GM12878 (cell line): Measurements from ENCODE around the gene MIS12. TPM values are rescaled to one million over a fixed set of nuclear protein-coding genes. Genes with fewer than 3 reads are reported as not detected.
A peak's percentile ranks its signal among the peaks of the same experiment; 100 is the strongest.

ENCODE experiments used
- ASH2L ChIP-seq: fragments of 300-600, 200-600 bp; sonication (generic); IDR thresholded peaks from 2 replicates; pipeline ENCODE4 v1.6.1; 2017; ENCODE audit warnings: low read depth, mild to moderate bottlenecking, borderline replicate concordance
- EP300 ChIP-seq, 2 experiments: fragments of 150-350 bp in 1 of 2; IDR thresholded peaks; 2 replicates each; pipeline ENCODE4 v1.6.1; 2011 to 2012; ENCODE audit warnings: low read depth in 2 of 2, low read length in 2 of 2, borderline replicate concordance in 1 of 2, improper control_type of control experiment in 1 of 2, inconsistent platforms in 1 of 2; ENCODE audit not compliant: control insufficient read depth in 1 of 2
- HDGF ChIP-seq: fragments of 450-650 bp; IDR thresholded peaks from 2 replicates; pipeline ENCODE4 v1.6.1; 2016; ENCODE audit warnings: antibody characterized with exemption
- POLR2A ChIP-seq: IDR thresholded peaks from 2 replicates; pipeline ENCODE4 v1.6.1; 2011; ENCODE audit warnings: low read depth, mild to moderate bottlenecking, low read length
- POU2F2 ChIP-seq: IDR thresholded peaks from 3 replicates; pipeline ENCODE4 v1.6.1; 2011; ENCODE audit warnings: low read depth, mild to moderate bottlenecking, low read length, borderline replicate concordance
- RB1 ChIP-seq: fragments of 450-650 bp; formaldehyde crosslinking; IDR thresholded peaks from 2 replicates; pipeline ENCODE4 v1.6.1; 2017; ENCODE audit warnings: mild to moderate bottlenecking, borderline replicate concordance
- RBBP5 ChIP-seq: fragments of 200-600 bp; sonication (generic); conservative IDR thresholded peaks from 2 replicates; pipeline ENCODE4 v1.6.1; 2016
- SMARCA5 ChIP-seq: fragments of 450-650 bp; IDR thresholded peaks from 2 replicates; pipeline ENCODE4 v1.6.1; 2017; ENCODE audit warnings: mild to moderate bottlenecking
- SREBF1 ChIP-seq: IDR thresholded peaks from 2 replicates; pipeline ENCODE4 v1.6.1; 2012; ENCODE audit warnings: mild to moderate bottlenecking, low read length
- SREBF2 ChIP-seq: IDR thresholded peaks from 2 replicates; pipeline ENCODE4 v1.6.1; 2012; ENCODE audit warnings: mild to moderate bottlenecking, low read length
- TCF3 ChIP-seq: IDR thresholded peaks from 2 replicates; pipeline ENCODE4 v1.6.1; 2012; ENCODE audit warnings: low read depth, mild to moderate bottlenecking, low read length, borderline replicate concordance; ENCODE audit not compliant: insufficient read depth
- YY1 ChIP-seq: IDR thresholded peaks from 2 replicates; pipeline ENCODE4 v1.6.1; 2011; ENCODE audit warnings: low read depth, mild to moderate bottlenecking, low read length
- ZBED1 ChIP-seq: IDR thresholded peaks from 2 replicates; pipeline ENCODE4 v1.6.1; 2016; ENCODE audit warnings: borderline replicate concordance
- ZNF207 ChIP-seq: fragments of 450-650 bp; IDR thresholded peaks from 2 replicates; pipeline ENCODE4 v1.6.1; 2014; ENCODE audit warnings: antibody characterized with exemption, mild to moderate bottlenecking, borderline replicate concordance
- polyA plus RNA-seq, 11 experiments: library from polyadenylated mRNA; depleted of rRNA in 4 of 11; unstranded in 6 of 11; stranded (reverse) in 5 of 11; fragments of >200 nt; fragmentation: Nextera tagmentation in 4 of 11; fragmentation: Illumina TruSeq in 1 of 11; extraction: Ambion mirVana in 4 of 11; extraction: Trizol in 1 of 11; gene quantifications; 1 replicate in 1 of 11; 2 replicates in 10 of 11; pipeline versions ENCODE4 v1.2.1 to v1.2.3, GENCODE V29; 2011 to 2016; ENCODE audit warnings: inconsistent platforms in 2 of 11, missing spikeins in 2 of 11, low read depth in 1 of 11
- total RNA-seq, 4 experiments: library from RNA; depleted of rRNA in 3 of 4; stranded (reverse); fragments of >200 nt in 3 of 4; fragmentation: Illumina TruSeq in 1 of 4; extraction: Trizol in 1 of 4; gene quantifications; 2 replicates each; pipeline versions ENCODE4 v1.2.1 to v1.2.3, GENCODE V29; 2013 to 2021
- TF ChIP-seq, protein P1 (sequence below): fragments of 450-650 bp; IDR thresholded peaks from 2 replicates; pipeline ENCODE4 v1.6.1; 2016; ENCODE audit warnings: mild to moderate bottlenecking, moderate library complexity, borderline replicate concordance
- TF ChIP-seq, protein P2 (sequence below): IDR thresholded peaks from 2 replicates; pipeline ENCODE4 v1.6.1; 2012; ENCODE audit warnings: mild to moderate bottlenecking, low read depth, low read length
- TF ChIP-seq, protein P3 (sequence below): IDR thresholded peaks from 2 replicates; pipeline ENCODE4 v1.6.1; 2011; ENCODE audit warnings: low read depth, mild to moderate bottlenecking, low read length, moderate library complexity, borderline replicate concordance; ENCODE audit errors: extremely low read depth
- TF ChIP-seq, protein P4 (sequence below): fragments of 450-650 bp; IDR thresholded peaks from 2 replicates; pipeline ENCODE4 v1.6.1; 2016; ENCODE audit warnings: mild to moderate bottlenecking
- TF ChIP-seq, protein P5 (sequence below): fragments of 450-650 bp; IDR thresholded peaks from 2 replicates; pipeline ENCODE4 v1.6.1; 2017; ENCODE audit warnings: low read depth, mild to moderate bottlenecking, moderate library complexity

Gene MIS12
- total and polyA plus RNA-seq, 10 of the 15 experiments (the other 5 are each of a cell fraction or from before 2014, with no cell fraction given): 19.8 to 34.2 (median 25.0) TPM

DNA sequence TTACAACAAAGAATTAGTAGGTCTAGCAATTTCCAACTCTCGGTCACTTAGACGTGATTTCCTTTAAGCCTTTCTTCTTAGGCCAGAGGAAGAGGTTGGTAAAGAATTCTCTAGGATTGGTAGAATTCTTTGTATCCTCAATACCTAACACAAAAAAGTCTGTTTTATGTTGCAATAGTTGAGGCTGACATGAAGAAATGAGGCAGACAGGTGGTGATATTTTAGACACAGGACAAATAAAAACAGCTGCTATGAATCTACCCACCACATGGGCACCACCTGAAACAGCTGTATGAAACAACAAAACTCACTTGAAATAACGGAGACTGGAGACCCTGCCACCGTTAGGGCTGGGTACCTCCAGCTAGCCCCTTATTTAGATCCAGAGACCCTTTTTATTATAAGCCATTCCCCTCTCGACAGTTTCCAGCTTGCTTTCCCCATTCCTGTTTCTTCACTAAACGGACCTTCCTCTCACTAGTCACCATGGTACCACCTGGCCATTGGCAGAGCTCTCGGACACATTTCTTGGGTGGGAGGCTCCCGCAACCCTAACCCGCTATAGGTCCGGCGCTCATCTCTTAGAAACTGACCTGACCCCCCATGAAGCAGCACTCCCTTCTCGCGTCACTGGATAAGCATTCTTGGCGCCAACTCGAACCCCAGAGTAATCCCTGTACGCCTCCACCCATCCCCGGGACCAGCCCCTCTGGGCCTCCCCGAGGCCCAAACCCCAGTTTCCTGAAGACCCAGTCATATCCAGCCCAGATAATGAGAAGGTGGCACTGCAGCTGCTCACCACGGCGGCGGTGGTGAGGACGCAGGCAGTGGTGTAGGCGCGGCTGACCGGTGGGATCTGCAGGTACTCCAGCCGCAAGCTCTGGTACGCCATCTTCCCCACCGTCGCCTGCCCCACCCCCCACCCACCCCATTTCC is 828 bp upstream of the MIS12 start, which contains the start of gene DERL2 (continued):
- TF ChIP-seq, protein P1, sequence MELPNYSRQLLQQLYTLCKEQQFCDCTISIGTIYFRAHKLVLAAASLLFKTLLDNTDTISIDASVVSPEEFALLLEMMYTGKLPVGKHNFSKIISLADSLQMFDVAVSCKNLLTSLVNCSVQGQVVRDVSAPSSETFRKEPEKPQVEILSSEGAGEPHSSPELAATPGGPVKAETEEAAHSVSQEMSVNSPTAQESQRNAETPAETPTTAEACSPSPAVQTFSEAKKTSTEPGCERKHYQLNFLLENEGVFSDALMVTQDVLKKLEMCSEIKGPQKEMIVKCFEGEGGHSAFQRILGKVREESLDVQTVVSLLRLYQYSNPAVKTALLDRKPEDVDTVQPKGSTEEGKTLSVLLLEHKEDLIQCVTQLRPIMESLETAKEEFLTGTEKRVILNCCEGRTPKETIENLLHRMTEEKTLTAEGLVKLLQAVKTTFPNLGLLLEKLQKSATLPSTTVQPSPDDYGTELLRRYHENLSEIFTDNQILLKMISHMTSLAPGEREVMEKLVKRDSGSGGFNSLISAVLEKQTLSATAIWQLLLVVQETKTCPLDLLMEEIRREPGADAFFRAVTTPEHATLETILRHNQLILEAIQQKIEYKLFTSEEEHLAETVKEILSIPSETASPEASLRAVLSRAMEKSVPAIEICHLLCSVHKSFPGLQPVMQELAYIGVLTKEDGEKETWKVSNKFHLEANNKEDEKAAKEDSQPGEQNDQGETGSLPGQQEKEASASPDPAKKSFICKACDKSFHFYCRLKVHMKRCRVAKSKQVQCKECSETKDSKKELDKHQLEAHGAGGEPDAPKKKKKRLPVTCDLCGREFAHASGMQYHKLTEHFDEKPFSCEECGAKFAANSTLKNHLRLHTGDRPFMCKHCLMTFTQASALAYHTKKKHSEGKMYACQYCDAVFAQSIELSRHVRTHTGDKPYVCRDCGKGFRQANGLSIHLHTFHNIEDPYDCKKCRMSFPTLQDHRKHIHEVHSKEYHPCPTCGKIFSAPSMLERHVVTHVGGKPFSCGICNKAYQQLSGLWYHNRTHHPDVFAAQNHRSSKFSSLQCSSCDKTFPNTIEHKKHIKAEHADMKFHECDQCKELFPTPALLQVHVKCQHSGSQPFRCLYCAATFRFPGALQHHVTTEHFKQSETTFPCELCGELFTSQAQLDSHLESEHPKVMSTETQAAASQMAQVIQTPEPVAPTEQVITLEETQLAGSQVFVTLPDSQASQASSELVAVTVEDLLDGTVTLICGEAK: no peak
- TF ChIP-seq YY1 (peak; percentile 92), POLR2A (peak; percentile 72), SREBF1 (no peak), RBBP5 (no peak), POU2F2 (no peak), EP300 (IDR thresholded peaks at IDR 0.05; ENCODE audit: borderline replicate concordance in 1 of 2, control insufficient read depth in 1 of 2, low read depth in 2 of 2, low read length in 2 of 2) (no peak), ZBED1 (no peak), RB1 (no peak), HDGF (no peak), SMARCA5 (0 out of 2 replicates have a peak, but pooled peaks have one; percentile 17), ZNF207 (no peak), SREBF2 (no peak), ASH2L (no peak), TCF3 (no peak)
- TF ChIP-seq, protein P2, sequence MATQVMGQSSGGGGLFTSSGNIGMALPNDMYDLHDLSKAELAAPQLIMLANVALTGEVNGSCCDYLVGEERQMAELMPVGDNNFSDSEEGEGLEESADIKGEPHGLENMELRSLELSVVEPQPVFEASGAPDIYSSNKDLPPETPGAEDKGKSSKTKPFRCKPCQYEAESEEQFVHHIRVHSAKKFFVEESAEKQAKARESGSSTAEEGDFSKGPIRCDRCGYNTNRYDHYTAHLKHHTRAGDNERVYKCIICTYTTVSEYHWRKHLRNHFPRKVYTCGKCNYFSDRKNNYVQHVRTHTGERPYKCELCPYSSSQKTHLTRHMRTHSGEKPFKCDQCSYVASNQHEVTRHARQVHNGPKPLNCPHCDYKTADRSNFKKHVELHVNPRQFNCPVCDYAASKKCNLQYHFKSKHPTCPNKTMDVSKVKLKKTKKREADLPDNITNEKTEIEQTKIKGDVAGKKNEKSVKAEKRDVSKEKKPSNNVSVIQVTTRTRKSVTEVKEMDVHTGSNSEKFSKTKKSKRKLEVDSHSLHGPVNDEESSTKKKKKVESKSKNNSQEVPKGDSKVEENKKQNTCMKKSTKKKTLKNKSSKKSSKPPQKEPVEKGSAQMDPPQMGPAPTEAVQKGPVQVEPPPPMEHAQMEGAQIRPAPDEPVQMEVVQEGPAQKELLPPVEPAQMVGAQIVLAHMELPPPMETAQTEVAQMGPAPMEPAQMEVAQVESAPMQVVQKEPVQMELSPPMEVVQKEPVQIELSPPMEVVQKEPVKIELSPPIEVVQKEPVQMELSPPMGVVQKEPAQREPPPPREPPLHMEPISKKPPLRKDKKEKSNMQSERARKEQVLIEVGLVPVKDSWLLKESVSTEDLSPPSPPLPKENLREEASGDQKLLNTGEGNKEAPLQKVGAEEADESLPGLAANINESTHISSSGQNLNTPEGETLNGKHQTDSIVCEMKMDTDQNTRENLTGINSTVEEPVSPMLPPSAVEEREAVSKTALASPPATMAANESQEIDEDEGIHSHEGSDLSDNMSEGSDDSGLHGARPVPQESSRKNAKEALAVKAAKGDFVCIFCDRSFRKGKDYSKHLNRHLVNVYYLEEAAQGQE: no peak
- TF ChIP-seq, protein P3, sequence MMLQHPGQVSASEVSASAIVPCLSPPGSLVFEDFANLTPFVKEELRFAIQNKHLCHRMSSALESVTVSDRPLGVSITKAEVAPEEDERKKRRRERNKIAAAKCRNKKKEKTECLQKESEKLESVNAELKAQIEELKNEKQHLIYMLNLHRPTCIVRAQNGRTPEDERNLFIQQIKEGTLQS: no peak
- TF ChIP-seq, protein P4, sequence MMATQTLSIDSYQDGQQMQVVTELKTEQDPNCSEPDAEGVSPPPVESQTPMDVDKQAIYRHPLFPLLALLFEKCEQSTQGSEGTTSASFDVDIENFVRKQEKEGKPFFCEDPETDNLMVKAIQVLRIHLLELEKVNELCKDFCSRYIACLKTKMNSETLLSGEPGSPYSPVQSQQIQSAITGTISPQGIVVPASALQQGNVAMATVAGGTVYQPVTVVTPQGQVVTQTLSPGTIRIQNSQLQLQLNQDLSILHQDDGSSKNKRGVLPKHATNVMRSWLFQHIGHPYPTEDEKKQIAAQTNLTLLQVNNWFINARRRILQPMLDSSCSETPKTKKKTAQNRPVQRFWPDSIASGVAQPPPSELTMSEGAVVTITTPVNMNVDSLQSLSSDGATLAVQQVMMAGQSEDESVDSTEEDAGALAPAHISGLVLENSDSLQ: no peak
- TF ChIP-seq, protein P5, sequence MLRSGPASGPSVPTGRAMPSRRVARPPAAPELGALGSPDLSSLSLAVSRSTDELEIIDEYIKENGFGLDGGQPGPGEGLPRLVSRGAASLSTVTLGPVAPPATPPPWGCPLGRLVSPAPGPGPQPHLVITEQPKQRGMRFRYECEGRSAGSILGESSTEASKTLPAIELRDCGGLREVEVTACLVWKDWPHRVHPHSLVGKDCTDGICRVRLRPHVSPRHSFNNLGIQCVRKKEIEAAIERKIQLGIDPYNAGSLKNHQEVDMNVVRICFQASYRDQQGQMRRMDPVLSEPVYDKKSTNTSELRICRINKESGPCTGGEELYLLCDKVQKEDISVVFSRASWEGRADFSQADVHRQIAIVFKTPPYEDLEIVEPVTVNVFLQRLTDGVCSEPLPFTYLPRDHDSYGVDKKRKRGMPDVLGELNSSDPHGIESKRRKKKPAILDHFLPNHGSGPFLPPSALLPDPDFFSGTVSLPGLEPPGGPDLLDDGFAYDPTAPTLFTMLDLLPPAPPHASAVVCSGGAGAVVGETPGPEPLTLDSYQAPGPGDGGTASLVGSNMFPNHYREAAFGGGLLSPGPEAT: peak; percentile 58
